GM03348 (cell line): ENCODE data around the gene FAM222B.
"Not testable (repeated sequence)": the region's sequence is repeated elsewhere in the genome, so short reads cannot be mapped to it uniquely, and the experiment has no call there.

Experiments
- DNase-seq: peaks from one replicate; pipeline ENCODE4 v3.0.0; 2012; ENCODE audit warnings: low spot score

FAM222B gene

DNA sequence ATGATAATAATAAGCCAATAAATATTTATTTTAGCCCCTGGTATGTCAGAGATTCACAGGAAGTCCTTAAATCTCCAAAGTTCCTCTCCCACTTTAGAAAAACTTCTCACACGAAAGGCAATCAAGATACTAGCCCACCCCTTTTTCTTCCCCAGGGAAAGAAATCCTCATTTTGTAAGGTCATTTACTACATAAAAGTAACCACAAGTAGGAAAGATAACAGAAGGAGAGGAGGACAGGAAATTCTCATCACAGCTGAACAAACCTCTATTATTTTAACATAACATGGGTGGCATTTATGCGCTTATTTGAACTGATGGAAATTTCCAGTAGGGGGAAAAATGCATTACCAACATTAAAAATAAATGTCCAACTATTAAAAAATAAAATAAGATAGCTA, 3.4 kb downstream of the FAM222B start:
- no peak for DNase-seq

DNA sequence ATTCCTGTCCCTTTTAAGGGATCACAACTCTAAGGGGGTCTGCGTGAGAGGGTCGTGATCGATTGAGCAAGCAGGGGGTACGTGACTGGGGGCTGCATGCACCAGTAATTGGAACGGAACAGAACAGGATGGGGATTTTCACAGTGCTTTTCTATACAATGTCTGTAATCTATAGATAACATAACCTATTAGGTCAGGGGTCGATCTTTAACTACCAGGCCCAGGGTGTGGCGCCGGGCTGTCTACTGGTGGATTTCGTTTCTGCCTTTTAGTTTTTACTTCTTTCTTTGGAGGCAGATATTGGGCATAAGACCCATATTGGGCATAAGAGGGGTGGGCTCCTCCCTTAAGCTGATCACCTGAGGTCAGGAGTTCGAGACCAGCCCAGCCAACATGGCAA, 6.0 kb downstream of the FAM222B start:
- not testable (repeated sequence) for DNase-seq

- no peak for DNase-seq
Observed at GRCh38 chr17:28834420-28834819, 8.2 kb downstream of the FAM222B start.

- DNase-seq: no peak
Observed at GRCh38 chr17:28828294-28829040, 14.1 kb downstream of the FAM222B start.

- DNase-seq: no peak
Observed at GRCh38 chr17:28827672-28828071, 14.9 kb downstream of the FAM222B start.

- DNase-seq: no peak
Observed at GRCh38 chr17:28819582-28819981, 23.0 kb downstream of the FAM222B start.

GRCh38 chr17:28818819-28819221, 23.8 kb downstream of the FAM222B start:
- DNase-seq: no peak

DNA sequence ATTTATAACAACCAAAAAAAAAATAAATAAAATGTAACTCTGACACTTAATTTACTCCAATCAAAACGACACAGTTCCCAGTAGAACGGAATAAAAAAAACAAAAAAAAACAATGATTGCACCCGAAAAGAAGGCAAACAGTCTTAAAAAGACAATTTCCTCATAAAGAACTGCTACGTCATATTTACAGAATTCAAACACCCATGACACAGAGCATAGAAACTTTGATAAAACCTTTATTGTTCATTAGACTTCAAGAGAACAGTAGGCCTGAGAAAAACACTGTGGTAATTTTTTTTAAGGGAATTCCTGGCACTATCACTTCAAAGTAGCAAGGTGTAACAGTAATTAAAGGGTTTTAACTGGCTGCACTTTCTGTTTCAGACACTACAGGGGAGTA, 26.1 kb downstream of the FAM222B start:
- no peak for DNase-seq

GRCh38 chr17:28812748-28813377, 29.7 kb downstream of the FAM222B start:
- DNase-seq: peak; percentile 62

GRCh38 chr17:28812091-28812747, 30.4 kb downstream of the FAM222B start:
- peak; percentile 100 for DNase-seq

DNA sequence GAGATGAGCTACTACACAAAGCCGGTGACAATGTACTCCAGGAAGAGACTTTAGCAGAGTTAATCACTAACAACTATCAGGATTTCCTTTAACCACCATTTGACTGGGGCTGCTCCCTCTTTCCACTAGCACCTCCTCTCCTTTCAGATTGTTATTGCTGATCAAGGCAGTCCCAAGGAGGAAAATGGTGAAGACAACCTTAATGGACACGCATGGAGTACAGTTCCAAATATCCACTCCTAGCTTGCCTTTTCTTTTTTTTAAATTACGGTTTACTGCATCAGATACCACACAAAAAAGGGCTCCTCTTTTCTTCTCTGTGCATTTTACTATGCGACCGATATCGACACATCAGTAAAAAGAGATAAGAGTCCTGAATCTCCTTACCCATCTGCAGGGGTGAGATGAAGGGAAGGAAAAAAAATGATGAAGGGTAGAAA, 30.9 kb downstream of the FAM222B start:
- peak; percentile 18 for DNase-seq

DNA sequence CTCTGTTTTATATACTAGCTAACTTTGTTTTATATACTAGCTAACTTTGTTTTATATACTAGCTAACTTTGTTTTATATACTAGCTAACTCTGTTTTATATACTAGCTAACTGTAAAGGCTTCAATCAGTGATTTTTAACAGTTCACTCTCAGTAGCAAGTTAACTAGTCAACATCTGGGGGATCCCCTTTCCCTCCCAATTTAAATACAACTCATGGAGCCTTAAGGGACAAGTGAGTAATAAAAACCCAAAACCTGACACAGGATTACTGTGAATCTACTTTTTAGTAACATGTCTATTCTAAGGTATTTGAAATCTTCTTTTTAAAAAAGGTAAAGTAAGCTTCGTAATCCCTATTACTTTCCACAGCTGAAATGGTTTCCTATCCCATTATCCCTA, 32.2 kb downstream of the FAM222B start:
- no peak for DNase-seq

GRCh38 chr17:28807925-28808634, 34.5 kb downstream of the FAM222B start:
- DNase-seq: peak; percentile 63

- no peak for DNase-seq
Observed at GRCh38 chr17:28796062-28796461, 46.5 kb downstream of the FAM222B start.

GRCh38 chr17:28794846-28795441, 47.6 kb downstream of the FAM222B start:
- not testable (repeated sequence) for DNase-seq

GRCh38 chr17:28792877-28793661, 49.5 kb downstream of the FAM222B start:
- no peak for DNase-seq

- no peak for DNase-seq
Observed at GRCh38 chr17:28788100-28788499, 54.5 kb downstream of the FAM222B start.

- DNase-seq: no peak
Observed at GRCh38 chr17:28783161-28783560, 59.4 kb downstream of the FAM222B start.

- DNase-seq: not testable (repeated sequence)
Observed at GRCh38 chr17:28779601-28780000, 63.0 kb downstream of the FAM222B start.

DNA sequence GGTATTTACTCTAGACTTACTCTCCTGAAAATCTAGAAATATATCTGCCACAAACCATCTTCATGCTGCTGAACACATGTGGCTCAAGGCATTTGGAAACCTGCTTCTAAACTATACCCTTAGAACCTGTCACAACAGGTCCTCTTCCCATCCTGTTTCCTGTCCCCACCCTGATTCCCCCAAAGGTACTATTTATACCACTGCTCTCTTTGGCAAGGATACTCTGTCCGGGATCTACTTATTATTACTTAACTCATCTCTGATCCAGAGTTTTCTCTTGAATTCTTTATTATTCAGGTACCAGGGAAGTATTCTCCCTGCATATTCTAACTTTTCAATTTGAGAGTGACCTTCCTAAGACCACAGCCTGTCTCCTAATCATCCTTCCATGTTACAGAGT, 65.4 kb downstream of the FAM222B start:
- DNase-seq: no peak

DNA sequence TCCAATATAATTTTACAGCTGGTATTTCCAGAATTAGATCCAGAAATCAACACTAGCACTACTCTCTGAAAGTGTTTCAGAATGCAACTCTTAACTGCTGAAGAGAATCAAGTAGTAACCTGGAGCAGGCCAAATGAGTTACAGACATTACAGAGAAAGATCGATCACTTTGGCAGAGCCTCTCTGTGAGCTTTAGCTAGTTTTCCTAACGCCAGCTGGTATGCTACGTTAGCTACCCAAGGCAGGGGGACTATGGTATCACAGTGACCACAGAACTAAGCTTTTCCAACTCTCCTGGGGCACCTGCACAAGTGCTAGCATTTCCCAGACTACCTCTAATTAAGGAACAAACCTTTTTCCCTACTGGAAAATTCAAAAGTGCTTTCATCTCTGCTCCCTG, 68.4 kb downstream of the FAM222B start:
- no peak for DNase-seq
